Sigmoid colon (tissue), 4 donors: Measurements from ENCODE around the gene ZNF79.

ENCODE experiments used
- EP300 ChIP-seq, 4 donors: sonication (generic); formaldehyde crosslinking; IDR thresholded peaks; one replicate each; pipeline ENCODE4 v1.6.1; 2017; ENCODE audit warnings: antibody characterized with exemption in 4 of 4
- POLR2AphosphoS5 ChIP-seq, 4 donors: sonication (generic); formaldehyde crosslinking; IDR thresholded peaks; one replicate each; pipeline ENCODE4 v1.6.1; 2017; ENCODE audit warnings: antibody characterized with exemption in 4 of 4
- TF ChIP-seq, protein P1 (sequence below), 4 experiments: fragments of 450-650 bp in 3 of 4; fragments of 200-600 bp in 1 of 4; IDR thresholded peaks; one replicate each; pipeline ENCODE4 v1.5.1; 2016 to 2019; ENCODE audit warnings: antibody characterized with exemption in 4 of 4, mild to moderate bottlenecking in 3 of 4, moderate library complexity in 2 of 4

DNA sequence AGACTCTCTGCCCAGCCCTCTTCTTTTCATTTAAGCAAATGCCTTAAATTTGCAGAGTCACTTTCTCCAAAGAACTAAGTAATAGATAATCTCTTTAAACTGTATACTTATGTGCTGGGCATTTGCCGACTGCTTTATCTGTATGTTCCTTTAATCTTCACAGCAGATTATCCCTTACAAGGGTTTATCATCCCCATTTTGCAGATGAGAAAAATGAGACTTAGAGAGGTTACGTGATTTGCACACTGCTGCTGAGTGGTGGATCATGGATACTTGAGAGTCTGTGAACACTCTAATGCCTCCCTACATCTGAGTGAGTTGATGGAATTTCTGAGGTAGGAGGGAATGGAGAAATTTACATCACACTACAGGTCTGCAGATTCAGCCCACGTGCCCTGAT is 4.2 kb downstream of the ZNF79 start:
- TF ChIP-seq, protein P1, sequence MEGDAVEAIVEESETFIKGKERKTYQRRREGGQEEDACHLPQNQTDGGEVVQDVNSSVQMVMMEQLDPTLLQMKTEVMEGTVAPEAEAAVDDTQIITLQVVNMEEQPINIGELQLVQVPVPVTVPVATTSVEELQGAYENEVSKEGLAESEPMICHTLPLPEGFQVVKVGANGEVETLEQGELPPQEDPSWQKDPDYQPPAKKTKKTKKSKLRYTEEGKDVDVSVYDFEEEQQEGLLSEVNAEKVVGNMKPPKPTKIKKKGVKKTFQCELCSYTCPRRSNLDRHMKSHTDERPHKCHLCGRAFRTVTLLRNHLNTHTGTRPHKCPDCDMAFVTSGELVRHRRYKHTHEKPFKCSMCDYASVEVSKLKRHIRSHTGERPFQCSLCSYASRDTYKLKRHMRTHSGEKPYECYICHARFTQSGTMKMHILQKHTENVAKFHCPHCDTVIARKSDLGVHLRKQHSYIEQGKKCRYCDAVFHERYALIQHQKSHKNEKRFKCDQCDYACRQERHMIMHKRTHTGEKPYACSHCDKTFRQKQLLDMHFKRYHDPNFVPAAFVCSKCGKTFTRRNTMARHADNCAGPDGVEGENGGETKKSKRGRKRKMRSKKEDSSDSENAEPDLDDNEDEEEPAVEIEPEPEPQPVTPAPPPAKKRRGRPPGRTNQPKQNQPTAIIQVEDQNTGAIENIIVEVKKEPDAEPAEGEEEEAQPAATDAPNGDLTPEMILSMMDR (IDR thresholded peaks at IDR 0.05) = no peak
- TF ChIP-seq EP300 (IDR thresholded peaks at IDR 0.05) = no peak
- TF ChIP-seq POLR2AphosphoS5 (IDR thresholded peaks at IDR 0.05) = no peak
